ENCODE results near the gene IRX5.

GRCh38 chr16:54947616-54948015 is 17.0 kb downstream of the IRX5 start:
- TF ChIP-seq CTCF (IDR thresholded peaks at IDR 0.05) (no peak), POLR2A (IDR thresholded peaks at IDR 0.05) (no peak)

Measured in stomach (tissue), 4 donors.